ENCODE measurements around the gene TMEM59L.
"Not testable (repeated sequence)": the region's sequence is repeated elsewhere in the genome, so short reads cannot be mapped to it uniquely, and the experiment has no call there.

Gene TMEM59L

GRCh38 chr19:18594096-18594823 is 18.4 kb upstream of the TMEM59L start:
- DNase-seq: peak; percentile 70 to 71

GRCh38 chr19:18594824-18595373 is 17.8 kb upstream of the TMEM59L start:
- no peak for DNase-seq

GRCh38 chr19:18595475-18595874 is 17.2 kb upstream of the TMEM59L start:
- no peak for DNase-seq

GRCh38 chr19:18596752-18597157 is 15.9 kb upstream of the TMEM59L start:
- no peak for DNase-seq

GRCh38 chr19:18597809-18598660 is 14.6 kb upstream of the TMEM59L start:
- DNase-seq: no peak

GRCh38 chr19:18599485-18599884 is 13.2 kb upstream of the TMEM59L start:
- no peak for DNase-seq

- DNase-seq: not testable (repeated sequence)
Observed at GRCh38 chr19:18600692-18601397, 11.8 kb upstream of the TMEM59L start.

GRCh38 chr19:18601875-18602274 is 10.8 kb upstream of the TMEM59L start:
- no peak for DNase-seq

GRCh38 chr19:18603255-18603957 is 9.3 kb upstream of the TMEM59L start:
- DNase-seq: no peak

GRCh38 chr19:18603958-18604819 is 8.5 kb upstream of the TMEM59L start:
- DNase-seq: no peak

GRCh38 chr19:18604820-18605159 is 7.9 kb upstream of the TMEM59L start:
- DNase-seq: no peak

- DNase-seq: no peak
Observed at GRCh38 chr19:18605196-18605545, 7.5 kb upstream of the TMEM59L start.

- DNase-seq: no peak
Observed at GRCh38 chr19:18605546-18606280, 7.0 kb upstream of the TMEM59L start.

GRCh38 chr19:18606281-18607225 is 6.1 kb upstream of the TMEM59L start, which contains the start of gene CRLF1:
TSS of gene CRLF1 (minus strand) at chr19:18606799. CDS start at chr19:18606656, 143 bp downstream.
- no peak for DNase-seq

- peak; percentile 45 to 50 for DNase-seq
Observed at GRCh38 chr19:18607226-18608101, 5.2 kb upstream of the TMEM59L start.

- no peak for DNase-seq
Observed at GRCh38 chr19:18608102-18608804, 4.4 kb upstream of the TMEM59L start.

GRCh38 chr19:18608805-18609716 is 3.6 kb upstream of the TMEM59L start:
- DNase-seq: no peak

All from activated CD4-positive, alpha-beta T cell treated with anti-CD3 and anti-CD28 coated beads, Interleukin-2, amount 50 U/mL, for 4 hours (primary cell).